Activated CD8-positive, alpha-beta T cell treated with anti-CD3 and anti-CD28 coated beads, Interleukin-2, amount 10 ng/mL, durations not matched to agents 7 days and 5 days (primary cell): Measurements from ENCODE around the gene ITGB2. TPM values are rescaled to one million over a fixed set of nuclear protein-coding genes. Genes with fewer than 3 reads are reported as not detected.

Experiments
- ATAC-seq: fragments of 150-1000 bp; cut with Tn5 transposase; one replicate; pipeline ENCODE4 v1.10.0; 2021; ENCODE audit warnings: moderate library complexity
- CTCF ChIA-PET: fragments of 350-600 bp; sonication (Branson Sonifier 250); formaldehyde crosslinking; loops from one replicate; lab custom pipeline; 2021; ENCODE audit warnings: antibody characterized with exemption; lab: Charles Lee
- POLR2A ChIA-PET: fragments of 350-600 bp; sonication (Branson Sonifier 250); formaldehyde crosslinking; loops from one replicate; lab custom pipeline; 2021; ENCODE audit warnings: antibody characterized with exemption; lab: Charles Lee
- DNase-seq: peaks from one replicate; pipeline ENCODE4 v3.0.0-alpha.2; 2020
- H3K27ac Mint-ChIP-seq: one replicate; pipeline ENCODE4 v1.8.0; 2021; ENCODE audit warnings: mild to moderate bottlenecking, mixed read lengths
- H3K27me3 Mint-ChIP-seq: one replicate; pipeline ENCODE4 v1.8.0; 2021; ENCODE audit warnings: low read depth, mixed read lengths
- H3K36me3 Mint-ChIP-seq: one replicate; pipeline ENCODE4 v1.8.0; 2021; ENCODE audit warnings: low read depth, mixed read lengths
- H3K4me1 Mint-ChIP-seq: one replicate; pipeline ENCODE4 v1.8.0; 2021; ENCODE audit warnings: low read depth, mixed read lengths
- H3K4me3 Mint-ChIP-seq: one replicate; pipeline ENCODE4 v1.8.0; 2021; ENCODE audit warnings: mild to moderate bottlenecking, mixed read lengths
- H3K9me3 Mint-ChIP-seq: one replicate; pipeline ENCODE4 v1.8.0; 2022; ENCODE audit warnings: mixed read lengths; ENCODE audit not compliant: insufficient read depth
- total RNA-seq, 2 experiments: library from RNA; stranded (reverse); gene quantifications; one replicate each; pipeline ENCODE4 v1.2.3, GENCODE V29; 2021

Gene ITGB2
- total RNA-seq, 2 experiments from 2014 or later, result 503 to 530 TPM

DNA sequence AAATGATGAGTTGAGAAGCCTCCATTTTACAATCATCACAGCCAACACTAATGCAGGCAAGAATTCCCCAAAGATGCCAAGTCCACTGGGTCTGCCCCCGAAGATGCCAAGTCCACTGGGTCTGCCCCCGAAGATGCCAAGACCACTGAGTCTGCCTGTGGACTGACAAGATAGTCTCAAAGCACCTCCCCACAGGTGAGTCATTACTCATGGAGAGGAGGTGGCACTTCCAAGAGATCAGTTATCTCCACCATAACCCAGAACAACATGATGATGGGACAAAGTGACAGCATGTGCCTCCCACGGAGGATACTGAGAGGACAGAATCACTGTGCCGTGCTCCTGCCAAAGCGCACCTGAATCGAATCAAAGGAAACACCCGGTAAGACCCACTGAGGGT lies 52.0 kb downstream of the ITGB2 start:
- ChIA-PET CTCF (interaction anchor here (1.0 kb wide), 1 partner anchor 67 kb away, joined by 4 read pairs; the partner anchor contains the start of gene UBE2G2), POLR2A (no interaction called here)
- no peaks in the 10 kb centered on the region for H3K27me3 Mint-ChIP-seq
- peaks cover 43% of the 10 kb centered on the region for H3K36me3 Mint-ChIP-seq
- DNase-seq (no peak), ATAC-seq (no peak)
- H3K4me3 Mint-ChIP-seq, result peak overlapping the region; percentile 59
- peak overlapping the region; percentile 86 for H3K27ac Mint-ChIP-seq
- peaks cover 79% of the 10 kb centered on the region for H3K4me1 Mint-ChIP-seq
- H3K9me3 Mint-ChIP-seq, result no peaks in the 10 kb centered on the region

DNA sequence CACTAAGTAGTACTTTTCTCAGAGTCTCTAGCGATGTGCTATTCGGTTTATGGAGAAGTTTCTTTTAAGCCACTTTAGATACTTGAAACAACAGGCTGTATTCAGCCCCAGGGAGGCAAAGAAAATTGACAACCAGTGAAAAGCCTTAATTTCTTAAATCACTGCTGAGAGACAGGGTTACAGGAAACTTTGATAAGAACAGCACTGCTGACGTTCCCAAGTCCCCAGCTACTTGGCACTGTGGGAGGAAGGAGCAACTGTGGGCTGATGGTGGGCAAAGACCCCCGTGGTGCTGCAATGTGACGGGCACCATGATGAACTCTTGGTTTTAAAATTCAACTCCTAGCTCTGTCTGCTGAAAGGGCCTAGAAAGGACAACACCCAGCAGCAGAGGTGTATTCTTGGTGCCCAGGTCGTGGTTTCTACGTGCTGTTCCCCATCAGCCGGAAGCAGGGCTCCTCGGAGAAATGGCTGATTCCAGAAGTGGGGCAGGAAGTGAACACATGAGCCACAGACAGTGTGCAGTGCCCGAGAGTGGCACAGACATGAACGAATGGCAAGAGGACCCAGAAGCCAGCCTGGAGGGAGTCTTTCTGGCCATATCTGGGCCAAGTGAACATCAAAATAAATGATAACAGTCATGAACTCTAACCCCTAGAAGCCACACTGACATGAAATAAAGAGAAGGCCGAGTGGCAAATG lies 52.5 kb downstream of the ITGB2 start:
- ATAC-seq, result peak; percentile 64
- POLR2A ChIA-PET, result no interaction called here
- no peaks in the 10 kb centered on the region for H3K9me3 Mint-ChIP-seq
- H3K4me1 Mint-ChIP-seq, result peaks cover 79% of the 10 kb centered on the region
- H3K27ac Mint-ChIP-seq, result peak overlapping the region; percentile 86
- DNase-seq, result peak; percentile 74
- peak overlapping the region; percentile 59 for H3K4me3 Mint-ChIP-seq
- H3K27me3 Mint-ChIP-seq, result no peaks in the 10 kb centered on the region
- CTCF ChIA-PET, result interaction anchor here (1.0 kb wide), 1 partner anchor 67 kb away, joined by 4 read pairs; the partner anchor contains the start of gene UBE2G2
- peaks cover 46% of the 10 kb centered on the region for H3K36me3 Mint-ChIP-seq

DNA sequence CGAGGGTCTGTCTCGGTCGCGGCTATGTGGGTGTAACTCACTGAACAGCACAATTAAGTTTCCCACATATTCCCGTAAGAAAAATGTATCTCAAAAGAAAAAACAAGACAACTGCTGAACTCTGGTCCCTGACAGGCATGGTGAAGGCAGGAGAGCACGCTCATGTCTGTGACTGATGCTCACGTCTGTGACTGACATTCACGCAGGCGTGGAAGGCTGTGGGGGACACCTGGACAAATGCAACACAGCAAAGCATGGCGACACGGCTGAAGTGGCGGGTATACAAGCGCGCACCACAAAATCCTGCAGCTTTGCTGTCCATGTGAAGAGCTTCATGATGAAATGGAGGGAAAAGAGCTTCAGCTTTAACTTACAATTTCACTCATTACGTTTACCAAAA lies 53.2 kb downstream of the ITGB2 start:
- no peak for ATAC-seq
- H3K4me1 Mint-ChIP-seq, result peaks cover 77% of the 10 kb centered on the region
- CTCF ChIA-PET, result interaction anchor here (1.0 kb wide), 1 partner anchor 66 kb away, joined by 4 read pairs; the partner anchor contains the start of gene UBE2G2
- DNase-seq, result no peak
- no peaks in the 10 kb centered on the region for H3K9me3 Mint-ChIP-seq
- no peaks in the 10 kb centered on the region for H3K27me3 Mint-ChIP-seq
- peak overlapping the region; percentile 86 for H3K27ac Mint-ChIP-seq
- no peak overlapping the region for H3K4me3 Mint-ChIP-seq
- POLR2A ChIA-PET, result no interaction called here
- peaks cover 43% of the 10 kb centered on the region for H3K36me3 Mint-ChIP-seq

DNA sequence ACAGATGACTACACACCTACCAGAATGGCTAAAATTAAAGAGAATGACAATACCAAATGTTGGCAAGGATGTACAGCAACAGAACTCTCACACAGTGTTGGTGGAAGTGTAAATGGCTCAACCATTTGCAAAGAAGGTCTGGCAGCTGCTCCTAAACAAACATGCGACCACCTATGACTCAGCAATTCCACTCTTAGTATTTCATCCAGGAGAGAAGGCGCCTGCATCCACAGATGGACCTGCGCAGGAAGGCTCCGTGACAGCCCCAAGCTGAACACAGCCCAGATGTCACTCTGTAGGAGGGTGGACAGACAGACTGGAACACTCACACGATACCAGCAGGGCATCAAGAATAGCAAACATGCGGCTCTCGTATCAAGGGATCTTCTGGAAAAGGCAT lies 53.9 kb downstream of the ITGB2 start:
- no peak for ATAC-seq
- H3K4me1 Mint-ChIP-seq, result peaks cover 70% of the 10 kb centered on the region
- H3K9me3 Mint-ChIP-seq, result no peaks in the 10 kb centered on the region
- H3K27me3 Mint-ChIP-seq, result no peaks in the 10 kb centered on the region
- no peak for DNase-seq
- CTCF ChIA-PET, result no interaction called here
- peak overlapping the region; percentile 79 for H3K27ac Mint-ChIP-seq
- POLR2A ChIA-PET, result no interaction called here
- peaks cover 41% of the 10 kb centered on the region for H3K36me3 Mint-ChIP-seq
- no peak overlapping the region for H3K4me3 Mint-ChIP-seq

DNA sequence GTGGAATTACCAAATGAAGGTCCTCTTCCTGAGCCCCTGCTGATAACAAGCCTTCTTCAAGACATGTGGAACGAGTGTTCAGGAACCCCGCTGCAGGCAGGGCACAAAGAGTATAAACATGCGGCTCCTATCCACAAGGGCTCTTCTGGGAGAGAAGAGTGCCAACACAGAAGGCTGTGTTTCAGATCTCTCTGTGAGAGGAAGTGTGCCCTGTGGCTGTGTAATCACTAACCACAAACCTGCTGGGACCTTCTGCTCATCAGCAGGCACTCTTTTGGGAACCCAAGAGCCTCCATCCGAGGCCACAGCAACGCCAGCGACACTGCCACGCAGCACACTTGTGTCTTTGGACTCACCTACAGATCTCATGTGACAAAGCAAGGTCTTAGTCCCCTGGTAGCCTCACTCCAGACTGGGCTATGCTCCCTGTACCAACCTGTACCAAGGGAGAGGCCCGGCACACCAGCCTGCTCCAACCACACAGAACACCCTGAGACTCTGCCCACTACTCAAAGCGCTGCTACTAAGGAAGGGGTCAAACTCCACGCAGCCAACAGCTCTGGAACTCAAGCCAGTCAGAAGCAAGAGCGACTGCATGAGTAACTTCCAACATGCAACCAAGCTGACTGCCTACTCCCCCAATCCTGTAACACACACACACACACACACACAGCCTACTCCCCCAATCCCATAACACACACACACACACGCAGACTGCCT lies 55.0 kb downstream of the ITGB2 start:
- ChIA-PET CTCF (no interaction called here), POLR2A (interaction anchor here (0.6 kb wide), 1 partner anchor 57 kb away, joined by 3 read pairs; no protein-coding TSS in a partner anchor)
- peak; percentile 24 for ATAC-seq

DNA sequence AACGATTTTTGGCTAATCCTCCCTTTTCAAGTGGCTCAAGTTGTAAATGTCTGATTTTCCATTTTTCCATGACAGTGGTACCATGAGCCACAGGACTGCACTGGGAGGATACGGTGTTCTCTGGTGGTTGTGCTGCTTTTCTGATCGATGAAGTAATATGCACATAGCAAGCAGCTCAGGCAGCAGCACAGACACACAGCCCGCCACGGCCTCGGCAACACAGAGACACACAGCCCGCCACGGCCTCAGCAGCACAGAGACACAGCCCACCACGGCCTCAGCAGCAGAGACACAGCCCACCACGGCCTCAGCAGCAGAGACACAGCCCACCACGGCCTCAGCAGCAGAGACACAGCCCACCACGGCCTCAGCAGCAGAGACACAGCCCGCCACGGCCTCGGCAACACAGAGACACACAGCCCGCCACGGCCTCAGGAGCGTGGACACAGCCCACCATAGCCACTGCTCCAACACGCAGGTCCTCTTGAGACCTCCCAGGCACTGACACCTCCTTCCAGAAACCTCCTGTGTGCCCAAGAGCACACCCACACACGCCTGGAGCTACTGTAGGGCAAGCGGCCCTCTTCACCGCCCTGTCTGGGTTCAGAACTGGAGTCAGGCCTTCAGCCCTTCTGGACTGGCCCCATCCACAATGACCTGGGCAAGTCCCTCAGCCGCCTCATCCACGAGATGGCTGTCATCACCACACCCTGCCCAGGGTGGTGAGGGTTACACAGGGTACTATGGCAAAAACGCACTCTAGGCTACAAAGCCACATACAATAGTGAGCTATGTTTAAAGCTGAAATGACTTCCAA lies 57.6 kb downstream of the ITGB2 start:
- ATAC-seq (no peak), DNase-seq (no peak)
- Mint-ChIP-seq H3K4me3 (no peak overlapping the region), H3K4me1 (peaks cover 36% of the 10 kb centered on the region), H3K36me3 (peaks cover 51% of the 10 kb centered on the region), H3K27ac (no peak overlapping the region), H3K27me3 (no peaks in the 10 kb centered on the region), H3K9me3 (no peaks in the 10 kb centered on the region)
- CTCF ChIA-PET, result no interaction called here
- POLR2A ChIA-PET, result no interaction called here

More for the DNA sequence above, 55.0 kb downstream of the ITGB2 start:
- peak overlapping the region; percentile 15 for H3K4me3 Mint-ChIP-seq
- H3K4me1 Mint-ChIP-seq, result peaks cover 60% of the 10 kb centered on the region
- H3K27me3 Mint-ChIP-seq, result no peaks in the 10 kb centered on the region
- DNase-seq, result no peak
- peaks cover 45% of the 10 kb centered on the region for H3K36me3 Mint-ChIP-seq
- H3K9me3 Mint-ChIP-seq, result no peaks in the 10 kb centered on the region
- peak overlapping the region; percentile 79 for H3K27ac Mint-ChIP-seq

DNA sequence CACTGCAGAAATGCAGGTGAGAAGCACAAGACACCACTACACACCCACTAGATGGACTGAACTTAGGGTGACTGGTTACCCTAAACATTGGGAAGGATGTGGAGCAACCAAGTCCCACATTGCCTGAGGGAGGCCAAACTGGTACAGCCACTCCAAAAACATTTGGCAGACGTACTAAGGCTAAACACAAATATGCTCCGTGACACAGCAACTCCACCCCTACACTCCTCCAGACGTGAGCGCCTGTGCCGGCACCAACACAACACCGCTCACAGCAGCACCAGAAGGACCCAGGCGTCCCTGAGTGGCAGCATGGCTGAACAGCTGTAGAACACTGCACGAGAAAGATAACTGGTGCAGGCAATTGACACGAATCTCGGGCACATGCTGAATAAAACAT lies 61.9 kb downstream of the ITGB2 start:
- Mint-ChIP-seq H3K4me1 (peaks cover 15% of the 10 kb centered on the region), H3K9me3 (no peaks in the 10 kb centered on the region), H3K4me3 (no peak overlapping the region), H3K27ac (peak overlapping the region; percentile 1), H3K36me3 (peaks cover 53% of the 10 kb centered on the region), H3K27me3 (no peaks in the 10 kb centered on the region)
- ChIA-PET POLR2A (no interaction called here), CTCF (no interaction called here)
- ATAC-seq, result no peak
- no peak for DNase-seq

DNA sequence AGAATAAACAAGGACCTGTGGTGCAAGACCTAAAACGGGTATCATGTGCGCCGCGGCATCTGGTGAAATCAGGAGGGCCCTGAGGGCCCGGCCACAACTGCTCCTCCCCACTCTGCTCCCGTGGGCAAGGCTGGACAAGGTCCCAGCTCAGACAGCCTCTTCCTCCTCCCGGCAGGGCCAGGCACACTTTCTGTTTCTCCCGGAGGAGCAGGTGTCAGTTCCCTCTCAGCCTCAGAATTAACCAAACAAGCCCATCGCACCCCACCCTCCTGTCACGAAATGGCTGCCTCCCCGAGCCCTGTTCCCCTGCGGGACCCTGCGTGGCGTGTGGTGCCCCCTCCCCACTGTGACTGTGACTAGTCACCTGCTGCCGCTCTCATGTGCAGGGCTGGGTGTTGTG lies 62.4 kb downstream of the ITGB2 start:
- no peak overlapping the region for H3K27ac Mint-ChIP-seq
- H3K9me3 Mint-ChIP-seq, result no peaks in the 10 kb centered on the region
- ChIA-PET POLR2A (interaction anchor here (1.4 kb wide), 1 partner anchor 15 kb away, joined by 5 read pairs; the partner anchor contains the start of gene PTTG1IP), CTCF (interaction anchor here (0.8 to 1.0 kb wide), 2 partner anchors 12 to 23 kb away, joined by 3 read pairs; no protein-coding TSS in a partner anchor)
- ATAC-seq (no peak), DNase-seq (no peak)
- H3K4me1 Mint-ChIP-seq, result peaks cover 18% of the 10 kb centered on the region
- no peak overlapping the region for H3K4me3 Mint-ChIP-seq
- peaks cover 54% of the 10 kb centered on the region for H3K36me3 Mint-ChIP-seq
- no peaks in the 10 kb centered on the region for H3K27me3 Mint-ChIP-seq

DNA sequence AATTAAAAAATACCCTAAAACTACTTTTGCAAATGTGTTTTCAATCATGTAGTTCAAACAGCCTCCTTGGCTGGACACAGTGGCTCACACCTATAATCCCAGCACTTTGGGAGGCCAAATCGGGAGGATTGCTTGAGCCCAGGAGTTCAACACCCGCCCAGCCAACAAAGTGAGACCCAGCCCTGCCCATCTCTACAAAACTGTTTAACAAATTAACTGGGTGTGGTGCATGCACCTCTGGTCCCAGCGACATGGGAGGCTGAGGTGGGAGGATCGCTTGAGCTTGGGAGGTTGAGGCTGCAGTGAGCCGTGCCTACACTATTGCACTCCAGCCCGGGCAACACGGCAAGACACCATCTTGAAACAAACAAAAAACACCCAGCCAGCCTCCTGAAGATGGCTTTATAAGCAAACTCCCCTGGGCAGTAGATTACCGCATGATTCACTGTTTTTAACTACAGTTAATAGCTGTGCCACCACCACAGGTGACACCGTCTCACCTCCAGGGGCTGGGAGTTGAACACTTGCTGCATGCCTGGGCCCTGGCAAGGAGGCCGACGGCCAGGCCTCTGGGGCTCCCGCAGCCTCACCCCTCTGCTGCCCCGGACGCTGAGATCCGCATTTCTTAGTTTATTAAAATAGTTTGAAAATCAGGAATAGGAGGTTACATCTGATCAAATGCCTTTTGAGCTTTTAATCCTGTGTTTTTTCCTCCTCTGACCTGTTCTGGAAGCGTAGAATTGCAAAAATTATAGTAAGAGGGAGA lies 63.4 kb downstream of the ITGB2 start:
- ChIA-PET POLR2A (interaction anchor here (1.4 kb wide), 1 partner anchor 16 kb away, joined by 5 read pairs; the partner anchor contains the start of gene PTTG1IP), CTCF (interaction anchor here (1.0 kb wide), 1 partner anchor 11 kb away, joined by 3 read pairs; no protein-coding TSS in a partner anchor)
- ATAC-seq, result no peak
- Mint-ChIP-seq H3K36me3 (peaks cover 62% of the 10 kb centered on the region), H3K4me1 (peaks cover 18% of the 10 kb centered on the region), H3K27ac (no peak overlapping the region), H3K4me3 (no peak overlapping the region), H3K9me3 (no peaks in the 10 kb centered on the region), H3K27me3 (no peaks in the 10 kb centered on the region)
- no peak for DNase-seq

DNA sequence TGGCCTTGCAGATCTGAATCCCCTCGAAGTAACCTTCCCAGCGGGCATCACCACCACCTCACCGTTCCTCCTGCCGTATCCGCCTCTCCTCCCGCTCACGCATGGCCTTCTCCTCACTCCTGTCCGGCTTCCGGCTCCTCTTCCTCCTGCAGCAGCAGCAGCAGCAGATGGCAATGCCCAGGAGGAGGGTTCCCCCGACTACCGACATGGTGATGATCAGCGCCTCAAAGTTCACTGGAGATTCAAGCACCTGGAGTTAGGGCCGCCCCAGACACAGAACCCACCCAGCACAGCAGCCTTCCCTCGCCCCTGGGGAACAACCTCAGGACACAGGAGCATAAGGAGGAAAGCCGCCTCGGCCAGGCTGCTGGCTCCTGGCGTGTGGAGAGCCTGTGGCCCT lies 64.6 kb downstream of the ITGB2 start:
- CTCF ChIA-PET, result no interaction called here
- peaks cover 64% of the 10 kb centered on the region for H3K36me3 Mint-ChIP-seq

DNA sequence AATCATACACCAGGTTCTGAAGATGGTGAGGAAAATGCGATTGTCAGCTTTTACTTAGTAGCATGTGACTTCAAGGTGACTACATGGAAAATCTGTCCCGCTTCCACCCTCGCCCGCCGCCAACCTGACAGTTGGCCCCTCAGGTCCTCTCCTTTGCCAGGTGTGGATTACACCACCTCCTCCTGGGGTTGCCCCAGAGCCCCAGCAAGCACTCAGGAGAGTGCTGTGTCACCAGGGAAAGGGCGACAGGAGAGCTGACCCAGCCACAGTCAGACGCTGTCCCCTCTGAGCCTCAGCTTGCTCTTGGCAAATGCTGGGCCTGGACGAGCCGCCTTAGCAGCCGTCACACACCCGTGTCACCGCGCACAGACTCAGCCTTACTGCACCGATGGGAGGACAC lies 65.1 kb downstream of the ITGB2 start:
- Mint-ChIP-seq H3K27me3 (no peaks in the 10 kb centered on the region), H3K4me1 (peaks cover 28% of the 10 kb centered on the region), H3K27ac (no peak overlapping the region), H3K36me3 (peaks cover 66% of the 10 kb centered on the region), H3K9me3 (no peaks in the 10 kb centered on the region), H3K4me3 (no peak overlapping the region)
- ChIA-PET CTCF (interaction anchor here (1.6 kb wide), 1 partner anchor 9 kb away, joined by 5 read pairs; no protein-coding TSS in a partner anchor), POLR2A (no interaction called here)
- no peak for DNase-seq
- no peak for ATAC-seq

More for the DNA sequence above, 64.6 kb downstream of the ITGB2 start:
- Mint-ChIP-seq H3K27me3 (no peaks in the 10 kb centered on the region), H3K4me1 (peaks cover 26% of the 10 kb centered on the region), H3K27ac (no peak overlapping the region), H3K4me3 (no peak overlapping the region), H3K9me3 (no peaks in the 10 kb centered on the region)
- no peak for DNase-seq
- POLR2A ChIA-PET, result no interaction called here
- ATAC-seq, result no peak
